GM23248 (cell line): Measurements from ENCODE around the gene AKAP11.

Experiments used
- EZH2 ChIP-seq: fragments of 200-600 bp; sonication (generic); IDR thresholded peaks from 2 replicates; pipeline ENCODE4 v1.6.1; 2018; ENCODE audit warnings: antibody characterized with exemption, mild to moderate bottlenecking; ENCODE audit not compliant: insufficient read depth, poor library complexity, severe bottlenecking
- EZH2phosphoT487 ChIP-seq: fragments of 200-600 bp; sonication (generic); IDR thresholded peaks from 2 replicates; pipeline ENCODE4 v1.6.1; 2018; ENCODE audit warnings: antibody characterized with exemption, moderate library complexity, mild to moderate bottlenecking, low read depth; ENCODE audit not compliant: insufficient read depth

GRCh38 chr13:42350141-42350540 lies 78.2 kb downstream of the AKAP11 start:
- TF ChIP-seq EZH2phosphoT487 (no peak), EZH2 (no peak)
